ENCODE data around the gene ARHGAP42.

Gene ARHGAP42

GRCh38 chr11:100860318-100861155, 173.4 kb downstream of the ARHGAP42 start:
- no peak overlapping the region for H3K27ac ChIP-seq
- no peaks in the 10 kb centered on the region for H3K36me3 ChIP-seq
- H3K4me3 ChIP-seq (ENCODE audit: low read depth, low read length), result no peak overlapping the region
- H3K27me3 ChIP-seq (ENCODE audit: insufficient read depth, low read depth, severe bottlenecking), result no peaks in the 10 kb centered on the region
- H3K9me3 ChIP-seq (ENCODE audit: severe bottlenecking), result no peaks in the 10 kb centered on the region
- DNase-seq, result no peak
- no peak for TF ChIP-seq CTCF (IDR thresholded peaks at IDR 0.05; ENCODE audit: low read depth, low read length)

- H3K27me3 ChIP-seq (ENCODE audit: insufficient read depth, low read depth, severe bottlenecking), result no peaks in the 10 kb centered on the region
- H3K9me3 ChIP-seq (ENCODE audit: severe bottlenecking), result no peaks in the 10 kb centered on the region
- H3K27ac ChIP-seq, result no peak overlapping the region
- no peak for DNase-seq
- H3K4me3 ChIP-seq (ENCODE audit: low read depth, low read length), result no peak overlapping the region
- TF ChIP-seq CTCF (IDR thresholded peaks at IDR 0.05; ENCODE audit: low read depth, low read length), result no peak
- H3K36me3 ChIP-seq, result no peaks in the 10 kb centered on the region
These were observed 174.1 kb downstream of the ARHGAP42 start for GRCh38 chr11:100861212-100861611.

- TF ChIP-seq CTCF (IDR thresholded peaks at IDR 0.05; ENCODE audit: low read depth, low read length), result no peak
- peak; percentile 62 for DNase-seq
- Histone ChIP-seq H3K27me3 (ENCODE audit: insufficient read depth, low read depth, severe bottlenecking) (no peaks in the 10 kb centered on the region), H3K9me3 (ENCODE audit: severe bottlenecking) (no peaks in the 10 kb centered on the region), H3K27ac (no peak overlapping the region), H3K36me3 (no peaks in the 10 kb centered on the region), H3K4me3 (ENCODE audit: low read depth, low read length) (no peak overlapping the region)
These were observed 176.0 kb downstream of the ARHGAP42 start for GRCh38 chr11:100863080-100863581.

- Histone ChIP-seq H3K9me3 (ENCODE audit: severe bottlenecking) (no peaks in the 10 kb centered on the region), H3K27me3 (ENCODE audit: insufficient read depth, low read depth, severe bottlenecking) (no peaks in the 10 kb centered on the region), H3K36me3 (no peaks in the 10 kb centered on the region), H3K27ac (no peak overlapping the region), H3K4me3 (ENCODE audit: low read depth, low read length) (no peak overlapping the region)
- no peak for TF ChIP-seq CTCF (IDR thresholded peaks at IDR 0.05; ENCODE audit: low read depth, low read length)
- no peak for DNase-seq
These were observed 178.5 kb downstream of the ARHGAP42 start for GRCh38 chr11:100865443-100866065.

- no peak overlapping the region for H3K4me3 ChIP-seq (ENCODE audit: low read depth, low read length)
- TF ChIP-seq CTCF (IDR thresholded peaks at IDR 0.05; ENCODE audit: low read depth, low read length), result no peak
- DNase-seq, result no peak
- H3K9me3 ChIP-seq (ENCODE audit: severe bottlenecking), result no peaks in the 10 kb centered on the region
- H3K27me3 ChIP-seq (ENCODE audit: insufficient read depth, low read depth, severe bottlenecking), result no peaks in the 10 kb centered on the region
- H3K36me3 ChIP-seq, result no peaks in the 10 kb centered on the region
- H3K27ac ChIP-seq, result no peak overlapping the region
These were observed 179.4 kb downstream of the ARHGAP42 start for GRCh38 chr11:100866453-100866852.
